Upper lobe of left lung (tissue), 6 donors: ENCODE measurements around the gene RNF123. TPM values are rescaled to one million over a fixed set of nuclear protein-coding genes. Genes with fewer than 3 reads are reported as not detected.

Source experiments
- ATAC-seq, 2 donors: fragments of 200-7000 bp; cut with Tn5 transposase; one replicate each; pipeline ENCODE4 v1.9.1; 2022; ENCODE audit warnings: mild to moderate bottlenecking in 2 of 2, moderate library complexity in 2 of 2; ENCODE audit not compliant: low FRiP score in 2 of 2
- DNase-seq, 2 donors: peaks; one replicate each; pipeline ENCODE4 v3.0.0-alpha.2; 2019 to 2020
- H3K27ac ChIP-seq, 4 donors: fragments of 200-600 bp; sonication (generic); one replicate each; pipeline ENCODE4 v1.5.1; 2016 to 2019
- H3K27me3 ChIP-seq, 4 donors: fragments of 200-600 bp; sonication (generic); one replicate each; pipeline ENCODE4 v1.5.1; 2017 to 2019
- H3K36me3 ChIP-seq, 4 donors: fragments of 200-600 bp; sonication (generic); one replicate each; pipeline ENCODE4 v1.5.1; 2016 to 2019
- H3K4me1 ChIP-seq, 4 donors: fragments of 200-600 bp; sonication (generic); one replicate each; pipeline ENCODE4 v1.5.1; 2018 to 2019
- H3K4me3 ChIP-seq, 4 donors: fragments of 200-600 bp; sonication (generic); one replicate each; pipeline ENCODE4 v1.5.1; 2017 to 2019; ENCODE audit warnings: mild to moderate bottlenecking in 2 of 4, moderate library complexity in 1 of 4
- H3K9me3 ChIP-seq, 4 donors: fragments of 200-600 bp; sonication (generic); one replicate each; pipeline ENCODE4 v1.5.1; 2018 to 2019
- EP300 ChIP-seq, 4 donors: sonication (generic); formaldehyde crosslinking; IDR thresholded peaks; one replicate each; pipeline ENCODE4 v1.5.1; 2017; ENCODE audit warnings: antibody characterized with exemption in 4 of 4, control low read depth in 2 of 4
- POLR2A ChIP-seq, 4 donors: fragments of 450-650 bp; IDR thresholded peaks; one replicate each; pipeline ENCODE4 v1.5.1; 2016 to 2017; ENCODE audit warnings: antibody characterized with exemption in 4 of 4, mild to moderate bottlenecking in 2 of 4
- POLR2AphosphoS5 ChIP-seq, 2 donors: sonication (generic); formaldehyde crosslinking; IDR thresholded peaks; one replicate each; pipeline ENCODE4 v1.5.1; 2017; ENCODE audit warnings: antibody characterized with exemption in 2 of 2
- WGBS, 2 donors: methylation state at CpG; one replicate each; pipeline ENCODE4 v1.1.5; 2017 to 2018; 5-methylcytosine and 5-hydroxymethylcytosine counted together
- total RNA-seq, 6 donors: library from RNA; depleted of rRNA in 4 of 6; stranded (reverse); fragments of >200 nt in 4 of 6; gene quantifications; one replicate each; pipeline versions ENCODE4 v1.1.0 to v1.2.1, GENCODE V29; 2016 to 2021
- TF ChIP-seq, protein P1 (sequence below), 6 experiments: fragments of 450-650 bp in 4 of 6; fragments of 200-600 bp in 2 of 6; sonication (generic) in 2 of 6; IDR thresholded peaks; one replicate each; pipeline ENCODE4 v1.5.1; 2016 to 2019; ENCODE audit warnings: antibody characterized with exemption in 6 of 6
- donor health status: DM: no; HTN: no; CAD: no; lungs with moderate emphysema.
- donor health status: DM: no; HTN: yes; CAD: no; lungs with severe emphysema.

RNF123 gene
- total RNA-seq, 6 donors from 2014 or later = 14.2 to 71.2 (median 42.2) TPM

DNA sequence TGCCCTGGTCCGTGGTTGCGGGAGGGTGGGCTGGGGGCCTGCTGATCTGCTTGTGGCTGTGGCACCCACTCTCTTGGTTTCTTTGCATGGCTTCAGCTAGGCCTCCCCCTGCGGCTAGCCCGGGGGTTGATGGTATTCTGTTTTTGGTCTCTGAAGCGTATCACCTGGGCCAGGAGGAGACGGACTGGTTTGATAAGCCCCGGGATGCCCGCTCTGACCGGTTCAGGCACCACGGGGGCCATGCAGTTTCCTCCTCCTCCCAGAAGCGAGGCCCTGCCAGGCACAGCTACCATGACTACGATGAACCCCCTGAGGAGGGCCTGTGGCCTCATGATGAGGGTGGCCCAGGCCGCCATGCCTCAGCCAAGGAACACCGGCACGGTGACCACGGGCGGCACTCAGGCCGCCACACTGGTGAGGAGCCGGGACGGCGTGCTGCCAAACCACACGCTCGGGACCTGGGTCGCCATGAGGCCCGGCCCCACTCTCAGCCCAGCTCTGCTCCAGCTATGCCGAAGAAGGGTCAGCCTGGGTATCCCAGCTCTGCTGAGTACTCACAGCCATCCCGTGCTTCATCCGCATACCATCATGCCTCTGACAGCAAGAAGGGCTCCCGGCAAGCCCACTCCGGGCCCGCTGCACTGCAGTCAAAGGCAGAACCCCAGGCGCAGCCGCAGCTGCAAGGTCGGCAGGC, 26.5 kb upstream of the RNF123 start:
- peak in 1 of 2 donors; percentile 77 for DNase-seq
- H3K27me3 ChIP-seq = no peaks in the 10 kb centered on the region
- H3K4me3 ChIP-seq = no peak overlapping the region
- TF ChIP-seq POLR2AphosphoS5 (IDR thresholded peaks at IDR 0.05) (no peak), POLR2A (IDR thresholded peaks at IDR 0.05) (no peak), EP300 (IDR thresholded peaks at IDR 0.05) (no peak)
- TF ChIP-seq, protein P1, sequence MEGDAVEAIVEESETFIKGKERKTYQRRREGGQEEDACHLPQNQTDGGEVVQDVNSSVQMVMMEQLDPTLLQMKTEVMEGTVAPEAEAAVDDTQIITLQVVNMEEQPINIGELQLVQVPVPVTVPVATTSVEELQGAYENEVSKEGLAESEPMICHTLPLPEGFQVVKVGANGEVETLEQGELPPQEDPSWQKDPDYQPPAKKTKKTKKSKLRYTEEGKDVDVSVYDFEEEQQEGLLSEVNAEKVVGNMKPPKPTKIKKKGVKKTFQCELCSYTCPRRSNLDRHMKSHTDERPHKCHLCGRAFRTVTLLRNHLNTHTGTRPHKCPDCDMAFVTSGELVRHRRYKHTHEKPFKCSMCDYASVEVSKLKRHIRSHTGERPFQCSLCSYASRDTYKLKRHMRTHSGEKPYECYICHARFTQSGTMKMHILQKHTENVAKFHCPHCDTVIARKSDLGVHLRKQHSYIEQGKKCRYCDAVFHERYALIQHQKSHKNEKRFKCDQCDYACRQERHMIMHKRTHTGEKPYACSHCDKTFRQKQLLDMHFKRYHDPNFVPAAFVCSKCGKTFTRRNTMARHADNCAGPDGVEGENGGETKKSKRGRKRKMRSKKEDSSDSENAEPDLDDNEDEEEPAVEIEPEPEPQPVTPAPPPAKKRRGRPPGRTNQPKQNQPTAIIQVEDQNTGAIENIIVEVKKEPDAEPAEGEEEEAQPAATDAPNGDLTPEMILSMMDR (IDR thresholded peaks at IDR 0.05) = no peak
- H3K36me3 ChIP-seq = no peaks in the 10 kb centered on the region
- H3K4me1 ChIP-seq = no peaks in the 10 kb centered on the region
- H3K27ac ChIP-seq = no peak overlapping the region
- H3K9me3 ChIP-seq = no peaks in the 10 kb centered on the region
- no peak for ATAC-seq
- 93 to 97% methylated on average over 9 to 32 of the region's 34 CpGs for whole genome bisulfite sequencing, 2 donors

DNA sequence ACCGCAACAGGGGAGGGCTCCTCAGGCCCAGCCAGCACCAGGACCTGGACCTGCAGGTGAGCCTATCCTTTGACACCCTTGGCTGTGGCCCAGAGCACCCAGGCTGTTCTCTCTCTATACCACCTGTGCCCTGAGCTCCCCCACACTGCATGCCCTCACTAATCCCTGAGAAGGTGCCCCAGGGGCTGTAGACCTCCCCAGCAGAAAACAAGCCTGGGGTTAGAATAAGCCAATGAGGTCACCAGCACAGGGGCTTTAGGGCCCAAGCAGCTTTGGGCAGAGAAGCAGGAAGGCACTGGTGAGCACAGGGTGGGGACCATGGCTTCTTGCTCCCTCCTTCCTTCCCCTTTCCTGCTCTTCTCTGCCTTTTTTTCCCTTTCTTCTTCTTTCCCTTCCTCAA, 25.5 kb upstream of the RNF123 start:
- H3K27ac ChIP-seq = no peak overlapping the region
- H3K27me3 ChIP-seq = no peaks in the 10 kb centered on the region
- TF ChIP-seq, protein P1 (IDR thresholded peaks at IDR 0.05) = no peak
- TF ChIP-seq EP300 (IDR thresholded peaks at IDR 0.05) (no peak), POLR2AphosphoS5 (IDR thresholded peaks at IDR 0.05) (no peak), POLR2A (IDR thresholded peaks at IDR 0.05) (no peak)
- WGBS, 2 donors = 93 to 100% methylated on average over 1 of the region's 1 CpG
- DNase-seq (no peak), ATAC-seq (no peak)
- H3K4me1 ChIP-seq = peaks cover 0 to 5% (median 0%) of the 10 kb centered on the region in 4 donors
- no peak overlapping the region for H3K4me3 ChIP-seq
- H3K9me3 ChIP-seq = no peaks in the 10 kb centered on the region
- no peaks in the 10 kb centered on the region for H3K36me3 ChIP-seq

DNA sequence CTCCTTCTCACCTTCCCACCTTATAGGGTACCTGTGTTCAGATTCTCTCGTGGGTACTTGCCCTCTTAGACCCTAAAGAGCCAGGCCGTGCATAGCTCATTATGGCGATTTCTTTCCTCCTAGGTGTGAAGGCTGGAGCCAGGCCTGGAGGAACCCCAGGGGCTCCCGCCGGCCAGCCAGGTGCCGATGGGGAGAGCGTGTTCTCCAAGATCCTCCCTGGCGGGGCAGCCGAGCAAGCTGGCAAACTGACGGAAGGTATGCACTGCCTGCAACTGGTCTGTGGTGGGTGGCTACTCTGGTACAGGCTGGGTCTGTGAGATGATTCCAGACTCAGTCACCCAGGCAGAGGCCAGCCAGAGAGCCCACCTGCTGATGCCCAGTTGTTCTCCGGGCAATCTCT, 25.1 kb upstream of the RNF123 start:
- WGBS, 2 donors = 96 to 97% methylated on average over 8 to 11 of the region's 11 CpGs
- Histone ChIP-seq H3K4me1 (peaks cover 0 to 5% (median 0%) of the 10 kb centered on the region in 4 donors), H3K27ac (no peak overlapping the region), H3K4me3 (no peak overlapping the region), H3K36me3 (no peaks in the 10 kb centered on the region), H3K27me3 (no peaks in the 10 kb centered on the region), H3K9me3 (no peaks in the 10 kb centered on the region)
- DNase-seq = no peak
- TF ChIP-seq POLR2AphosphoS5 (IDR thresholded peaks at IDR 0.05) (no peak), POLR2A (IDR thresholded peaks at IDR 0.05) (no peak), EP300 (IDR thresholded peaks at IDR 0.05) (no peak)
- TF ChIP-seq, protein P1 (IDR thresholded peaks at IDR 0.05) = no peak
- ATAC-seq = no peak

DNA sequence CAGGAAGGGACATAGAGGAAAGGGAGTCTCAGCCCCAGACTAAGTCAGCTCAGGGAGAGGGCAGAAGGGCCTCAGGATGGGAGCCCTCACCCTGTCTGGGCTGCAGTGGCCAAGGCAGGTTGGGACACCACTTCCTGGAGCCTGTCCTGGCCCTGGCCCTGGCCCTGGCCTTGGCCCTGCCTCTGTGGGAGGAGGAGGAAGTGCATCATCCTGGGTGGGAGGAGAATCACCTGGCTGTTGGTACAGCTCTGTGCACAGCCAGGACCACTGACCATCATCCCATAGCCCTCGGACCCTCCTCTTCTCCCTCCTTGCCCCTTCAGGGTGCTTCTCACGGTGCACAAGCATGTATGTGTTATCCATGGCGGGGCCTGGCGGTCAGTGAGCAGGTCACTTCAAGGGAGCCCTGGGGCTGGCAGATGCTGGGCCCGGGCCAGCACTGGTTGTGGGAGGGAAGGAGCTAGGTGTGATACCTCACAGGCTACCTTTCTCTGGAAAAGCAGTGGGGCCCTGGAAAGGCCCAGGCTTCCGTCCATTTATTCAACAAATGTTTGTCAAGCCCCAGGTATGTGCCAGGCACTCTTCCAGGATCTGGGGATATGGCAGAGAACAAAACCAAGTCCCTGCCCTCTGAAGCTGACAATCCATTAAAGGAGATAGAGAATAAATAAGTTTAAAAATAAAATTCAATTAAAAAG, 23.4 kb upstream of the RNF123 start:
- Histone ChIP-seq H3K36me3 (no peaks in the 10 kb centered on the region), H3K9me3 (no peaks in the 10 kb centered on the region), H3K27ac (no peak overlapping the region), H3K4me3 (no peak overlapping the region), H3K27me3 (no peaks in the 10 kb centered on the region), H3K4me1 (peaks cover 0 to 5% (median 0%) of the 10 kb centered on the region in 4 donors)
- peak in 1 of 2 donors; percentile 21 for ATAC-seq
- 79 to 91% methylated on average over 2 to 6 of the region's 6 CpGs for WGBS, 2 donors
- TF ChIP-seq POLR2AphosphoS5 (IDR thresholded peaks at IDR 0.05) (no peak), EP300 (IDR thresholded peaks at IDR 0.05) (no peak), POLR2A (IDR thresholded peaks at IDR 0.05) (no peak)
- TF ChIP-seq, protein P1 (IDR thresholded peaks at IDR 0.05) = no peak
- DNase-seq = no peak
